Measurements from ENCODE around the gene CNPY1. TPM values are rescaled to one million over a fixed set of nuclear protein-coding genes. Genes with fewer than 3 reads are reported as not detected.

CNPY1 gene
- total and polyA plus RNA-seq, 2 of the 8 experiments (the other 6 are each of a cell fraction or from before 2014, with no cell fraction given): not detected

DNA sequence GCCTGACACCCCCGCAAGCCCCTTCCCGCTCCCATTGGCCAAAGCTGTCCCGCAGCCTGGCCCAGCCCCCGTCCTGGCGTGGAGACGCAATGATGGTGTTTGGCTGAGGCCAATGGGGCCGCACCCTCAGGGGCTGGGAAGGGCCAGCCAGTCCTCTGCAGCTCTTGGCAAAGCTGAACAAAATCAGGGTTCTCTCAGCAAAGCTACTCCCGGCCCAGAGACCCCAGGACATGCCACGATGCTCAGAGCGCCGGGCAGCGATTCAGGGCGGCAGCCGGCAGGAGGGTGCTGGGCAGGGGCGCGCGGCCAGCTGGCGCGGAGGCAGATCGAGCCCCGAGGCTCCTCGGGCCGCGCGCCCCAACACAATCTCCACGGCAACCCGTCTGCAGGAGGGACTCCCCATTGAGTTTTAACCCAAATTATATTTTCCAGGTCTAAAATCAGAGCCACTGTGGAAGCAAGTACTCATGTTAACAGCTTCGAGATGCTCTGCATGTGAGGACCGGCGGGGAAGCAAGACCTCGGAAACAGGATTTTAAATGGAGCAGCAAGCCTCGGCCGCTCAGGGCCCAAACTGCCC is 8.8 kb upstream of the CNPY1 start:
- Histone ChIP-seq H3K14ac (ENCODE audit: insufficient read length) (no peak overlapping the region), H4K91ac (replicated peaks; ENCODE audit: insufficient read length, low read length) (no peak overlapping the region), H3K4ac (replicated peaks; ENCODE audit: insufficient read length, low read depth, low read length) (no peak overlapping the region), H3K79me2 (ENCODE audit: control insufficient read depth in 1 of 2, insufficient read depth in 2 of 2, low read length in 2 of 2) (no peaks in the 10 kb centered on the region), H3K23ac (ENCODE audit: insufficient read length) (no peak overlapping the region), H4K8ac (ENCODE audit: extremely low read depth, insufficient read depth, low read length) (no peak overlapping the region), H4K20me1 (replicated peaks in 1 of 2; ENCODE audit: control insufficient read depth in 1 of 2, insufficient read depth in 2 of 2, low read length in 2 of 2) (no peaks in the 10 kb centered on the region), H3K9ac (replicated peaks in 1 of 4; ENCODE audit: extremely low read depth in 1 of 4, low read depth in 3 of 4, low read length in 3 of 4) (no peak overlapping the region), H3K27ac (ENCODE audit: low read depth, low read length) (no peak overlapping the region), H2BK15ac (ENCODE audit: low read length) (no peak overlapping the region), H3K18ac (ENCODE audit: extremely low read depth, low read length) (no peak overlapping the region), H3K4me3 (ENCODE audit: extremely low read depth in 1 of 4, insufficient read depth in 2 of 4, low read depth in 3 of 4, low read length in 4 of 4) (no peak overlapping the region), H2BK12ac (ENCODE audit: low read depth, low read length) (no peak overlapping the region), H3K79me1 (ENCODE audit: low read depth, low read length) (no peaks in the 10 kb centered on the region), H3K56ac (replicated peaks; ENCODE audit: insufficient read length, low read depth, low read length) (no peak overlapping the region), H2BK20ac (ENCODE audit: low read length) (no peak overlapping the region), H3K4me1 (replicated peaks in 1 of 4; ENCODE audit: control insufficient read depth in 3 of 4, insufficient read depth in 4 of 4, low read length in 3 of 4) (no peaks in the 10 kb centered on the region), H3K4me2 (ENCODE audit: insufficient read depth in 1 of 2, low read depth in 2 of 2, low read length in 2 of 2) (no peak overlapping the region), H3K9me3 (ENCODE audit: insufficient read depth in 2 of 2, low read depth in 1 of 2, low read length in 1 of 2) (peaks cover 0 to 3% of the 10 kb centered on the region in 2 experiments; a peak in 2 of 4 replicates), H2AK5ac (ENCODE audit: low read depth, low read length) (no peak overlapping the region), H2AFZ (ENCODE audit: low read length) (no peak overlapping the region), H3K23me2 (ENCODE audit: low read depth, low read length) (no peaks in the 10 kb centered on the region), H2BK120ac (replicated peaks; ENCODE audit: low read depth, low read length) (no peak overlapping the region), H2BK5ac (ENCODE audit: low read depth, low read length) (no peak overlapping the region), H3K27me3 (replicated peaks in 1 of 4; ENCODE audit: control insufficient read depth in 3 of 4, extremely low read depth in 1 of 4, insufficient read depth in 3 of 4, low read length in 3 of 4) (no peaks in the 10 kb centered on the region), H3K36me3 (ENCODE audit: control insufficient read depth in 2 of 4, insufficient read depth in 4 of 4, low read length in 3 of 4) (no peaks in the 10 kb centered on the region), H4K5ac (ENCODE audit: insufficient read length, low read depth, low read length) (no peak overlapping the region)
- CTCF ChIA-PET (ENCODE audit: partially characterized antibody): interaction anchor here (0.6 to 2.0 kb wide), 5 partner anchors 10 to 172 kb away, joined by 3 to 5 read pairs (median 4); no protein-coding TSS in a partner anchor
- WGBS, 2 experiments (ENCODE audit: extremely low coverage in 1 of 2, insufficient coverage in 1 of 2, insufficient read length in 1 of 2, insufficient replicate concordance in 2 of 2, low coverage in 1 of 2, low lambda C conversion rate in 2 of 2, missing lambda C conversion rate in 1 of 2): 92% methylated on average over 33 of the region's 33 CpGs; no CpG with 5 or more reads in 1 of the 2 experiments
- POLR2A ChIA-PET (ENCODE audit: partially characterized antibody): no interaction called here
- no peak for DNase-seq (ENCODE audit: low read depth in 1 of 2, low spot score in 2 of 2)
- FAIRE-seq: no peak
- no peak for TF ChIP-seq CTBP2 (IDR thresholded peaks at IDR 0.05; ENCODE audit: borderline replicate concordance, insufficient read depth, insufficient read length, low read length)
- TF ChIP-seq, protein P1, sequence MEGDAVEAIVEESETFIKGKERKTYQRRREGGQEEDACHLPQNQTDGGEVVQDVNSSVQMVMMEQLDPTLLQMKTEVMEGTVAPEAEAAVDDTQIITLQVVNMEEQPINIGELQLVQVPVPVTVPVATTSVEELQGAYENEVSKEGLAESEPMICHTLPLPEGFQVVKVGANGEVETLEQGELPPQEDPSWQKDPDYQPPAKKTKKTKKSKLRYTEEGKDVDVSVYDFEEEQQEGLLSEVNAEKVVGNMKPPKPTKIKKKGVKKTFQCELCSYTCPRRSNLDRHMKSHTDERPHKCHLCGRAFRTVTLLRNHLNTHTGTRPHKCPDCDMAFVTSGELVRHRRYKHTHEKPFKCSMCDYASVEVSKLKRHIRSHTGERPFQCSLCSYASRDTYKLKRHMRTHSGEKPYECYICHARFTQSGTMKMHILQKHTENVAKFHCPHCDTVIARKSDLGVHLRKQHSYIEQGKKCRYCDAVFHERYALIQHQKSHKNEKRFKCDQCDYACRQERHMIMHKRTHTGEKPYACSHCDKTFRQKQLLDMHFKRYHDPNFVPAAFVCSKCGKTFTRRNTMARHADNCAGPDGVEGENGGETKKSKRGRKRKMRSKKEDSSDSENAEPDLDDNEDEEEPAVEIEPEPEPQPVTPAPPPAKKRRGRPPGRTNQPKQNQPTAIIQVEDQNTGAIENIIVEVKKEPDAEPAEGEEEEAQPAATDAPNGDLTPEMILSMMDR (IDR thresholded peaks at IDR 0.05; ENCODE audit: control extremely low read depth in 1 of 3, insufficient read depth in 1 of 3, low read depth in 1 of 3, low read length in 3 of 3): no peak
- TF ChIP-seq SIX5 (IDR thresholded peaks at IDR 0.05; ENCODE audit: low read depth, low read length): no peak
- no peak for TF ChIP-seq SAP30 (IDR thresholded peaks at IDR 0.05; ENCODE audit: insufficient read depth, insufficient replicate concordance, low read length)
- no peak for TF ChIP-seq JUND (IDR thresholded peaks at IDR 0.05; ENCODE audit: low read length)
- TF ChIP-seq, protein P2, sequence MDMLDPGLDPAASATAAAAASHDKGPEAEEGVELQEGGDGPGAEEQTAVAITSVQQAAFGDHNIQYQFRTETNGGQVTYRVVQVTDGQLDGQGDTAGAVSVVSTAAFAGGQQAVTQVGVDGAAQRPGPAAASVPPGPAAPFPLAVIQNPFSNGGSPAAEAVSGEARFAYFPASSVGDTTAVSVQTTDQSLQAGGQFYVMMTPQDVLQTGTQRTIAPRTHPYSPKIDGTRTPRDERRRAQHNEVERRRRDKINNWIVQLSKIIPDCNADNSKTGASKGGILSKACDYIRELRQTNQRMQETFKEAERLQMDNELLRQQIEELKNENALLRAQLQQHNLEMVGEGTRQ (IDR thresholded peaks at IDR 0.05; ENCODE audit: low read length): no peak
- no peak for TF ChIP-seq HDAC6 (IDR thresholded peaks at IDR 0.05; ENCODE audit: low read depth, low read length)
- TF ChIP-seq JUN (IDR thresholded peaks at IDR 0.05; ENCODE audit: low read depth, low read length): no peak
- TF ChIP-seq MAFK (IDR thresholded peaks at IDR 0.05; ENCODE audit: low read depth, low read length): no peak

Measured in H1 (cell line).